Measurements from ENCODE around the gene GDF2.

The GDF2 gene

GRCh38 chr10:47329855-47330254 lies 7.6 kb downstream of the GDF2 start:
- H3K36me3 ChIP-seq: no peaks in the 10 kb centered on the region
- intact Hi-C loops (cut with DNase I; ENCODE audit: low total_unique reads): no loop called here
- no peaks in the 10 kb centered on the region for H3K9me3 ChIP-seq
- TF ChIP-seq CTCF (IDR thresholded peaks at IDR 0.05): no peak
- H3K4me3 ChIP-seq: no peak overlapping the region
- H3K4me1 ChIP-seq: no peaks in the 10 kb centered on the region
- no peak overlapping the region for H3K27ac ChIP-seq
- peaks cover 0 to 6% of the 10 kb centered on the region in 2 donors for H3K27me3 ChIP-seq
- peak in 1 of 2 donors; percentile 34 for DNase-seq

GRCh38 chr10:47330366-47330765 lies 8.1 kb downstream of the GDF2 start:
- no peak overlapping the region for H3K4me3 ChIP-seq
- no peaks in the 10 kb centered on the region for H3K4me1 ChIP-seq
- intact Hi-C loops (cut with DNase I; ENCODE audit: low total_unique reads): no loop called here
- DNase-seq: peak in 1 of 2 donors; percentile 12
- H3K9me3 ChIP-seq: no peaks in the 10 kb centered on the region
- H3K27ac ChIP-seq: no peak overlapping the region
- H3K36me3 ChIP-seq: no peaks in the 10 kb centered on the region
- H3K27me3 ChIP-seq: peaks cover 0 to 3% of the 10 kb centered on the region in 2 donors
- TF ChIP-seq CTCF (IDR thresholded peaks at IDR 0.05): no peak

- Histone ChIP-seq H3K4me3 (no peak overlapping the region), H3K27ac (no peak overlapping the region), H3K27me3 (no peaks in the 10 kb centered on the region), H3K9me3 (no peaks in the 10 kb centered on the region), H3K4me1 (peaks cover 0 to under 1% (median 0%) of the 10 kb centered on the region in 4 donors), H3K36me3 (no peaks in the 10 kb centered on the region)
- peak in 1 of 2 donors; percentile 48 for DNase-seq
- intact Hi-C loops (cut with DNase I; ENCODE audit: low total_unique reads): no loop called here
- TF ChIP-seq CTCF (IDR thresholded peaks at IDR 0.05): no peak
These were observed 8.6 kb downstream of the GDF2 start for GRCh38 chr10:47330804-47331203.

GRCh38 chr10:47331491-47331890 lies 9.2 kb downstream of the GDF2 start:
- no peak for TF ChIP-seq CTCF (IDR thresholded peaks at IDR 0.05)
- no peaks in the 10 kb centered on the region for H3K9me3 ChIP-seq

GRCh38 chr10:47331954-47332353 lies 9.7 kb downstream of the GDF2 start:
- no peak overlapping the region for H3K4me3 ChIP-seq
- DNase-seq: peak in 1 of 2 donors; percentile 50
- H3K27me3 ChIP-seq: no peaks in the 10 kb centered on the region
- no peak for TF ChIP-seq CTCF (IDR thresholded peaks at IDR 0.05)
- no peaks in the 10 kb centered on the region for H3K36me3 ChIP-seq
- no peaks in the 10 kb centered on the region for H3K9me3 ChIP-seq
- H3K4me1 ChIP-seq: peaks cover 0 to 10% (median 3%) of the 10 kb centered on the region in 4 donors
- no peak overlapping the region for H3K27ac ChIP-seq
- intact Hi-C loops (cut with DNase I; ENCODE audit: low total_unique reads): no loop called here

More at GRCh38 chr10:47331491-47331890, 9.2 kb downstream of the GDF2 start:
- Histone ChIP-seq H3K4me1 (peaks cover 0 to 7% (median 3%) of the 10 kb centered on the region in 4 donors), H3K27me3 (no peaks in the 10 kb centered on the region), H3K36me3 (no peaks in the 10 kb centered on the region), H3K27ac (no peak overlapping the region), H3K4me3 (no peak overlapping the region)
- DNase-seq: peak in 1 of 2 donors; percentile 44
- intact Hi-C loops (cut with DNase I; ENCODE audit: low total_unique reads): no loop called here

- Histone ChIP-seq H3K4me1 (peaks cover 0 to 10% (median 3%) of the 10 kb centered on the region in 4 donors), H3K9me3 (no peaks in the 10 kb centered on the region), H3K27ac (no peak overlapping the region), H3K36me3 (no peaks in the 10 kb centered on the region), H3K27me3 (no peaks in the 10 kb centered on the region), H3K4me3 (no peak overlapping the region)
- TF ChIP-seq CTCF (IDR thresholded peaks at IDR 0.05): no peak
- no peak for DNase-seq
- intact Hi-C loops (cut with DNase I; ENCODE audit: low total_unique reads): no loop called here
These were observed 10.1 kb downstream of the GDF2 start for GRCh38 chr10:47332371-47332770.
